GM21390 (cell line): ENCODE results near the gene SNORC.
"Not testable (repeated sequence)": the region's sequence is repeated elsewhere in the genome, so short reads cannot be mapped to it uniquely, and the experiment has no call there.

ENCODE experiments used
- ATAC-seq: cut with Tn5 transposase; IDR thresholded peaks from one replicate; pipeline ENCODE4 v1.9.1; 2021; ENCODE audit not compliant: unreplicated experiment

Gene SNORC

GRCh38 chr2:232896111-232896510 lies 26.0 kb downstream of the SNORC start:
- no peak for ATAC-seq

DNA sequence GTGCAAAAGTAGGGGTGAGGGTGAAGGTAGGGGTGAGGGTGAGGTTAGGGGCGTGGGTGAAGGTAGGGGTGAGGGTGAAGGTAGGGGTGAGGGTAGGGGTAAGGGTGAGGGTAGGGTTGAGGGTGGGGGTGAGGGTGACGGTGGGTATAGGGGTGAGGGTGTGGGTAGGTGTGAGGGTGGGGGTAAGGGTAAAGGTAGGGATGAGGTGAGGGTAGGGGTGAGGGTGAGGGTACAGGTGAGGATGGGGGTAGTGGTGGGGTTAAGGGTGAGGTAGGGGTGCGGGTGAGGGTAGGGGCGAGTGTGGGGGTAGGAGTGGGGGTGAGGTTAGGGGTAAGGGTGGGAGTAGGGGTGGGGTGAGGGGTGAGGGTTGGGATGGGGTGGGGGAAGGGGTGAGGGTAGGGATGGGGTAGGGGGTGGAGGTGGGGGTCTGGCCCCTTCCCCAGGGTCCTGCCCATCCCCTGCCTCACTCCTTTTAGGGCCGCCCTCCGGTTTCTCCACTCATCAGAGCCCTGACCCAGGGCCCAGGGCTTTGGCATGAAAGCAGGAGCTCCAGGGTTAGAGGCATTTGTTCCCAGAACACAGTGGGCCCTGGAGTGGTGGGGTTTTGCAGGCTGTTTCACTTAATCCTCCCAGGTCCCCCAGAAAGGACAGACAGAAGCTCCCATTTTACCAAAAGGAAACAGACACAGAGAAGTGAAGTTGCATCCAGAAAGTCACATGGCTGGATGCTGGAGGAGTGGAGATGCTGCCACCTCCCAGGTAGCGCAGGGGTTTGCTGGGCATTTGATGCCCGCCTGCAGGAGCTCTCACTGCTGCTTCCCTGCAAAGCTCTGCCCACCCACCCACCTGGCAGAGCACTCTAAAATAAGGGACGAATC lies 26.9 kb downstream of the SNORC start:
- no peak for ATAC-seq

GRCh38 chr2:232897598-232898408 lies 27.7 kb downstream of the SNORC start:
- no peak for ATAC-seq

GRCh38 chr2:232898592-232899543 lies 28.8 kb downstream of the SNORC start:
- ATAC-seq: no peak

DNA sequence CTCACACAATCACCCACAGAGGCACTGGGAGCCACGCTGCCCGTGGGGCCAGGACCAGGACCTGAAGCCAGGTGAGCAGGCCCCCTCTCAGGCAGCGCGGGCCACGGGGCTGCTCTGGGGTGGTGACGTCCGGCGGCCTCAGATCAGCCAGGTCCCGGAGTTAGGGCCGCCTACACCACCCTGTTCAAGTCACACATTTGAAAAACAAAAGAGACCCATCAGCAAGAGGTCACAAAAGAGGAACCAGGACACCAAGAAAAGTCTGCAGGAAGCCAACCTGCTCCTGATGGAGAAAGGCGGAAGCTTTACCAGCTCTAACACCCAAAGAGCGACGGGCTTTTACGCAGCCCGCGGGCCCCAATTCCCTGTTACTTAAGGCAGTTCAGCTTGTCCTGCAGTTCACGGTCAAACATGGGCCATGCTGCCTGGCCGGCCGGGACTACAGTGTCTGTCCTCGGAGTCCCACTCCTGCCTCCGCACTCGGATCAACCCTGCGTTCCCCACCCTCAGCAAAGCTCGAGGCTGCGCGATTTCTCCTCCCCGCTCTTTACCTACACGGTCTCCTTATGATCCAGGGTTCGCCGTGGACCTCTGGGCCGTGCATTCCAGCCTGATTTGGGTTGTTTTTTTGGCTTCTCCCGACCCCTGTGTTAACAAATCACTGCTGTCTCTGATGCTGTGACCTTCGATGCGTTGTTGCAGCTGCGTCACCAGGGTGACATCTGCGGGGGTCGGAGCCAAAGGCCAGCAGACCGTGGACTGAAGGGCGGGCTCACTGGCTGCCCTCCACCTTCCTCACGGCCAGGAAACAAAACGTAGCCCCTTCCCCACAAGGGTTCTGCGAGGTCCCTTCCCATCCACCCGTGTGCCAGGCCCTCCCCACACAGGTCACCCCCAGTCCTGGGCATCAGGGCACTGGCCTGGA lies 31.0 kb downstream of the SNORC start:
- no peak for ATAC-seq

DNA sequence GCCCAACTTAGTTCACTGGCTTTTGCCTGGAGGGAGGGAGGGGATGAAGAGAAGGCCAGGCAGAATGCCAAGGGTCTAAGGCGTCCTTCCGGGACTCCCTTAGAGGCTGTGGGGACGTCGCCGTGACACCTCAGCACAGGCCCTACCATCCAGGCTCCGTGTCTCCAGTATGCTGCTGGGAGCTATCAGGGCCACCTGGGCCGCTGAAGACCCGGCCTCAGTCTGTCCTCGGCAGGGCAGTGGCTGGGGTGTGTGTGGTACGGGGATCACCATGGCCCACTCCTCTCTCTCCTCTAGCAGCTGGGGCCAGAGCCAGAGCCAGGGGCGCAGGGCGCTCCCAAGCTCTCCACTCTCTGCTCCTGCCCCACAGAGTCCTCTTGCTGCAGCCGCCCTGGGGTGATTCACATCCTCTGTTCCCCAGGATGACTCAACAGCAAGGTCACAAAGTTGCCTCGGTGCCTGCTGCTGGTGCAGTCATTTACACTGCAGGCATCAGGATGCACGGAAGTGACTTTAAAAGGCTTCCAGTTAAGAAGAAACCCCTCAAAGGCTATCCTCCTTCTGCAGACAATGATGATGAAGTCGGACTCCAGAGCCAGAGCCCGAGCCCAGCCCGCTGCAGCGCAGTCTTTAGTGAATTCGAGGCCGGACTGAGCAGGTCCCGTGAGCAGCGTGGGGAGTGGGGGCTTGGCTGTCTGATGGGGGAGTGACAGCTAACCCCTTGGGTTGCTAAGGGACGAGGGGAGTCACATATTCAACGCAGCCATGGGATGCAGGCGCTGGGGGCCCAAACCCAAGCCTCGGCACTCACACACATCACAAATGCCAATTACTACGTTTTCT lies 31.9 kb downstream of the SNORC start:
- no peak for ATAC-seq

- no peak for ATAC-seq
Measured at GRCh38 chr2:232903989-232904388, 33.9 kb downstream of the SNORC start.

- not testable (repeated sequence) for ATAC-seq
Measured at GRCh38 chr2:232906867-232907717, 37.0 kb downstream of the SNORC start.

DNA sequence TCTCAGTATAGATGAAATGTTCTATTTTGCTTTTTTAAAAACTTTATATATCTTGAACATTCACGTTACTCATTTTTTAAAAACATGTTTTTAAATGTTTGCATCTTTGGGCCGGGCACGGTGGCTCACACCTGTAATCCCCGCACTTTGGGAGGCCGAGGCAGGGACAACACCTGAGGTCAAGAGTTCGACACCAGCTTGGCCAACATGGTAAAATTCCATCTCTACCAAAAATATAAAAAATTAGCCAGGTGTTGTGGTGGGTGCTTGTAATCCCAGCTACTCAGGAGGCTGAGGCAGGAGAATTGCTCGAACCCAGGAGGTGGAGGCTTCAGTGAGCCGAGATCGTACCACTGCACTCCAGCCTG lies 37.6 kb downstream of the SNORC start:
- not testable (repeated sequence) for ATAC-seq

DNA sequence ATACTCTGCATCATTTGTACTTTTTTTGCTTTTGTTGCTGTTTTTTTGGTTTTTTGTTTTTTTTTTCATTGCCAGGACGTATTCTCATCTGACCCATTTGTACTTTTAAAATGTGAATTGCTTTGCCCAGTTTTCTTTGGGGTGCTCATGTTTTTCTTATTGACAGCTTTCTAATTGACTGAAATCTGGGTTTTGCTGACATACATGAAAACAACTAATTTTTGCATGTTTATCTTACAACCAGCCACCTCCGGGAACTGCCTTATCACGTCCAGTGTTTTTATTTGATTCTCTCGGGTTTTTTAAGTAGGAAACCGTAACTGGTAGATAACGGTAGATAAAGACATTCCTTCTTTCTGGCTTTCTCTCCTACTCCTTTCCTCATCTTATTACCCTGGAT lies 38.6 kb downstream of the SNORC start:
- ATAC-seq: no peak

- ATAC-seq: no peak
Measured at GRCh38 chr2:232910376-232910775, 40.3 kb downstream of the SNORC start.

DNA sequence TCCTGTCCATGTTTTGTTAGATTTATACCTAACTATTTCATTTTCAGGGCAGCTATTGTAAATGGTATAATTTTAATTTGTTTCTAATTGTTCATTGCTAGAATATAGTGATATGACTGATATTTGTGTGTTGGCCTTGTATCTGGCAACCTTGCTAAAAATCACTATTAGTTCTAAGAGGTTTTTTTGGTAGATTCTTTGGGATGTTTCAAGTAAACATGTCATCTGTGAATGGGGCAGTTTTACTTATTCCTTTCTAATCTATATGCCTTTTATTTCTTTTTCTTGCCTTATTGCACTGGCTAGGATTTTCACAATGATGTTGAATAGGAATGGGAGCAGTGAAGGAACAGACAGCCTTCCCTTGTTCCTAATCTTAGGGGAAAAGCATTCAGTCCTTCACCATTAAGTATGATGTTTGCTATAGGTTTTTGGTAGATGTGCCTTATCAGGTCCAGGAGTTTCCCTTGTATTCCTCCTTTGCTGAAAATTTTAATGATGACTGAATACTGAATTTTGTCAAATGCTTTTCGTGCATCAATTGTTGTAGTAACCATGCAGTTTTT lies 41.7 kb downstream of the SNORC start:
- no peak for ATAC-seq

DNA sequence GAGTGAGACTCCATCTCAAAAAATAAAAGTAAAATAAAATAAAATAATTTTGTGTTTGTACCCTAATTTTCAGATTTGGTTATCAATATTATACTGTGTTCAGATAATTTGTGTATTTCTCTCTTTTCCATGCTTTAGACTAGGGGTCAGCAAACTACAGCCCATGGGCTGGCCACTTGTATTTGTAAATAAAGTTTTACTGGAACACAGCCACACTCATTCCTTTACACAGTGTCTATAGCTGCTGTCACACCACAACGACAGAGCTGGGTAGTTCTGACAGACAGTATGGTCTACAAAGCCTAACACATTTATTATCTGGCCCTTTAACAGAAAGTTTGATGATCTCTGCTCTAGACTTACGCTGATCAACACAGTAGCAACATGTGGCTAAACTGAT lies 43.8 kb downstream of the SNORC start:
- no peak for ATAC-seq

DNA sequence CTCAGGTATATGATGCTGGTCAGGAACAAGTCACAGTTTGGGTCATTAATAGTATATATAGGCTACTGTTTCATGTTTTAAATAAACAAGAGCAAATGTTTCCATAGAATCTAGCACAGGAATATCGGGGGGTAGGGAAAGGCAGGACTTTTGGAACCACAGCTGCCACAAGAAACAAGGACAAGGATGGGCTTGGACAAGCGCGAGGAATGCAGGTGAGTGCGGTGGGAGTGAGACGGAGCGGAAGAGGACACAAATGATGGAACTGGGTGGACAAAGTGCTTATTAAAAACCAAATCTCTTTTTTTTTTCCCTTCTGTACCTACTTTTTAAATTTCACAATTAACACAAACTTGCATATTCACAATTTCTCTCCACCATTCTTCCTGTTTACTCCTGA lies 49.1 kb downstream of the SNORC start:
- no peak for ATAC-seq

DNA sequence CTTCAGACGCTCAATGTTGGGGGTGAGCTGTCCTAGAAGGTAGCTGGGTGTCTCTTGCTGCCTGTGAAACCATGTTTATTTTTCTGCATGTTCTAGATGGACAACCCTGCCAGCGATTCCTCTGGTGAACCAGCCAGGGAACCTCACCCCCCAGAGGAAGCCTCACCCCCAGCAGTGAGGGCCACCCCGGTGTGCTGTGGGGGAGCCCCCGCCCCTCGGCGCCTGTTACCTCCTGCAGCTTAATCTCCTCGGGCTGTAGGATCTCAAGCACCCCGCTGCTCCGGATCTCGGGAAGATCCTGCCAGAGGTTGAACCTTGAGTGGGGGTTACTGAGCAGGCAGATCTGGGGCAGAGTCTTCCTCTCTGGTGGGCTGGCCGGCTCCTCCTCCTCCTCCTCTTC lies 50.0 kb downstream of the SNORC start:
- ATAC-seq: no peak

- no peak for ATAC-seq
Measured at GRCh38 chr2:232920760-232921159, 50.7 kb downstream of the SNORC start.

DNA sequence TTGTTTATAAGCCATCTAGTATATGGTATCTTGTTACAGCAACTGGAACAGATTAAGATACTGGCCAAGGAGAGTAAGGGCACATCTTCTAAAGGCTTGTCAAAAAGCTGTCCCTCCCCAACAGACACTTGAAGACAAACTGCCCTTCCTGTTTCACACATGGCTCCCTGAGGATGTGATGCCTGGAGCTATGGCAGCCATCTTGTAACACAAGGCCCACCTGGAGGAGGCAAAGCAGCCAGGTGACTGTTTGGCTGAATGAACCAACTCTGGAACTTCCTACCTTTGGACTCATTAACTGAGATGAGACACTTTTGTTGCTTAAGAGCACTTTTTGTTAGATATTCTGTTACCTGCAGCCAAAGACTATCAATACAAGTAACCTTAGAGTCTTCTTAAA lies 54.4 kb downstream of the SNORC start:
- no peak for ATAC-seq
